Liver (tissue), 3 donors: ENCODE results near the gene CBX4.

Source experiments
- EGR1 ChIP-seq, 2 donors: IDR thresholded peaks; 2 replicates each; pipeline ENCODE4 v1.6.1; 2016 to 2018; ENCODE audit warnings: antibody characterized with exemption in 2 of 2, low read depth in 2 of 2
- GABPA ChIP-seq, 2 donors: IDR thresholded peaks in 1 of 2; conservative IDR thresholded peaks in 1 of 2; 2 replicates each; pipeline ENCODE4 v1.6.1; 2016; ENCODE audit warnings: antibody characterized with exemption in 2 of 2, mild to moderate bottlenecking in 1 of 2, moderate library complexity in 1 of 2
- JUND ChIP-seq, 2 donors: IDR thresholded peaks; 2 replicates each; pipeline ENCODE4 v1.6.1; 2016; ENCODE audit warnings: antibody characterized with exemption in 2 of 2
- SP1 ChIP-seq: IDR thresholded peaks from 2 replicates; pipeline ENCODE4 v1.6.1; 2018; ENCODE audit warnings: antibody characterized with exemption, mild to moderate bottlenecking
- TAF1 ChIP-seq: conservative IDR thresholded peaks from 2 replicates; pipeline ENCODE4 v1.6.1; 2016; ENCODE audit warnings: antibody characterized with exemption, mild to moderate bottlenecking
- TF ChIP-seq, protein P1 (sequence below): fragments of 150-350 bp; IDR thresholded peaks from 2 replicates; pipeline ENCODE4 v1.5.1; 2017; ENCODE audit warnings: improper control_type of control experiment, low read depth, low read length; ENCODE audit not compliant: missing input control
- TF ChIP-seq, protein P2 (sequence below): IDR thresholded peaks from 2 replicates; pipeline ENCODE4 v1.6.1; 2016; ENCODE audit warnings: antibody characterized with exemption, mild to moderate bottlenecking
- TF ChIP-seq, protein P3 (sequence below): IDR thresholded peaks from 2 replicates; pipeline ENCODE4 v1.6.1; 2016; ENCODE audit warnings: antibody characterized with exemption
- donor health status: healthy.
- donor health status: healthy.

GRCh38 chr17:79878329-79878947, 39.2 kb upstream of the CBX4 start:
- TF ChIP-seq JUND (IDR thresholded peaks at IDR 0.05) (no peak), EGR1 (IDR thresholded peaks at IDR 0.05; ENCODE audit: low read depth in 2 of 2) (no peak), GABPA (IDR thresholded peaks at IDR 0.05 in 1 of 2, conservative IDR thresholded peaks at IDR 0.05 in 1 of 2) (no peak), TAF1 (no peak), SP1 (no peak)
- TF ChIP-seq, protein P1, sequence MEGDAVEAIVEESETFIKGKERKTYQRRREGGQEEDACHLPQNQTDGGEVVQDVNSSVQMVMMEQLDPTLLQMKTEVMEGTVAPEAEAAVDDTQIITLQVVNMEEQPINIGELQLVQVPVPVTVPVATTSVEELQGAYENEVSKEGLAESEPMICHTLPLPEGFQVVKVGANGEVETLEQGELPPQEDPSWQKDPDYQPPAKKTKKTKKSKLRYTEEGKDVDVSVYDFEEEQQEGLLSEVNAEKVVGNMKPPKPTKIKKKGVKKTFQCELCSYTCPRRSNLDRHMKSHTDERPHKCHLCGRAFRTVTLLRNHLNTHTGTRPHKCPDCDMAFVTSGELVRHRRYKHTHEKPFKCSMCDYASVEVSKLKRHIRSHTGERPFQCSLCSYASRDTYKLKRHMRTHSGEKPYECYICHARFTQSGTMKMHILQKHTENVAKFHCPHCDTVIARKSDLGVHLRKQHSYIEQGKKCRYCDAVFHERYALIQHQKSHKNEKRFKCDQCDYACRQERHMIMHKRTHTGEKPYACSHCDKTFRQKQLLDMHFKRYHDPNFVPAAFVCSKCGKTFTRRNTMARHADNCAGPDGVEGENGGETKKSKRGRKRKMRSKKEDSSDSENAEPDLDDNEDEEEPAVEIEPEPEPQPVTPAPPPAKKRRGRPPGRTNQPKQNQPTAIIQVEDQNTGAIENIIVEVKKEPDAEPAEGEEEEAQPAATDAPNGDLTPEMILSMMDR: no peak
- TF ChIP-seq, protein P2, sequence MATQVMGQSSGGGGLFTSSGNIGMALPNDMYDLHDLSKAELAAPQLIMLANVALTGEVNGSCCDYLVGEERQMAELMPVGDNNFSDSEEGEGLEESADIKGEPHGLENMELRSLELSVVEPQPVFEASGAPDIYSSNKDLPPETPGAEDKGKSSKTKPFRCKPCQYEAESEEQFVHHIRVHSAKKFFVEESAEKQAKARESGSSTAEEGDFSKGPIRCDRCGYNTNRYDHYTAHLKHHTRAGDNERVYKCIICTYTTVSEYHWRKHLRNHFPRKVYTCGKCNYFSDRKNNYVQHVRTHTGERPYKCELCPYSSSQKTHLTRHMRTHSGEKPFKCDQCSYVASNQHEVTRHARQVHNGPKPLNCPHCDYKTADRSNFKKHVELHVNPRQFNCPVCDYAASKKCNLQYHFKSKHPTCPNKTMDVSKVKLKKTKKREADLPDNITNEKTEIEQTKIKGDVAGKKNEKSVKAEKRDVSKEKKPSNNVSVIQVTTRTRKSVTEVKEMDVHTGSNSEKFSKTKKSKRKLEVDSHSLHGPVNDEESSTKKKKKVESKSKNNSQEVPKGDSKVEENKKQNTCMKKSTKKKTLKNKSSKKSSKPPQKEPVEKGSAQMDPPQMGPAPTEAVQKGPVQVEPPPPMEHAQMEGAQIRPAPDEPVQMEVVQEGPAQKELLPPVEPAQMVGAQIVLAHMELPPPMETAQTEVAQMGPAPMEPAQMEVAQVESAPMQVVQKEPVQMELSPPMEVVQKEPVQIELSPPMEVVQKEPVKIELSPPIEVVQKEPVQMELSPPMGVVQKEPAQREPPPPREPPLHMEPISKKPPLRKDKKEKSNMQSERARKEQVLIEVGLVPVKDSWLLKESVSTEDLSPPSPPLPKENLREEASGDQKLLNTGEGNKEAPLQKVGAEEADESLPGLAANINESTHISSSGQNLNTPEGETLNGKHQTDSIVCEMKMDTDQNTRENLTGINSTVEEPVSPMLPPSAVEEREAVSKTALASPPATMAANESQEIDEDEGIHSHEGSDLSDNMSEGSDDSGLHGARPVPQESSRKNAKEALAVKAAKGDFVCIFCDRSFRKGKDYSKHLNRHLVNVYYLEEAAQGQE: no peak
- TF ChIP-seq, protein P3, sequence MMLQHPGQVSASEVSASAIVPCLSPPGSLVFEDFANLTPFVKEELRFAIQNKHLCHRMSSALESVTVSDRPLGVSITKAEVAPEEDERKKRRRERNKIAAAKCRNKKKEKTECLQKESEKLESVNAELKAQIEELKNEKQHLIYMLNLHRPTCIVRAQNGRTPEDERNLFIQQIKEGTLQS: no peak
